HepG2 (cell line): ENCODE data around the gene S100P. TPM values are rescaled to one million over a fixed set of nuclear protein-coding genes. Genes with fewer than 3 reads are reported as not detected.

ENCODE experiments used
- ETV5 ChIP-seq: IDR thresholded peaks from 2 replicates; pipeline ENCODE4 v1.6.1; 2018; ENCODE audit warnings: missing biosample characterization, missing genetic modification reagents, inconsistent platforms, borderline replicate concordance
- HMGA1 ChIP-seq: sonication (generic); formaldehyde crosslinking; conservative IDR thresholded peaks from 2 replicates; pipeline ENCODE4 v1.4.0; 2020; ENCODE audit warnings: missing genetic modification reagents
- MYC ChIP-seq: sonication (generic); formaldehyde crosslinking; IDR thresholded peaks from 2 replicates; pipeline ENCODE4 v1.9.0; 2021; ENCODE audit warnings: missing genetic modification reagents, borderline replicate concordance
- NKX3-1 ChIP-seq: sonication (generic); formaldehyde crosslinking; IDR thresholded peaks from 2 replicates; pipeline ENCODE4 v1.5.0; 2020; ENCODE audit warnings: missing genetic modification reagents
- PITX1 ChIP-seq: sonication (generic); formaldehyde crosslinking; IDR thresholded peaks from 2 replicates; pipeline ENCODE4 v1.5.1; 2020; ENCODE audit warnings: mild to moderate bottlenecking, missing genetic modification reagents
- SALL2 ChIP-seq: sonication (generic); formaldehyde crosslinking; IDR thresholded peaks from 2 replicates; pipeline ENCODE4 v1.8.1; 2023; ENCODE audit warnings: mild to moderate bottlenecking, missing genetic modification reagents, inconsistent platforms
- SNAPC2 ChIP-seq: sonication (generic); formaldehyde crosslinking; IDR thresholded peaks from 2 replicates; pipeline ENCODE4 v1.8.1; 2022; ENCODE audit warnings: mild to moderate bottlenecking, missing genetic modification reagents
- SPEN ChIP-seq: sonication (generic); formaldehyde crosslinking; IDR thresholded peaks from 2 replicates; pipeline ENCODE4 v1.5.1; 2020; ENCODE audit warnings: low read depth, mild to moderate bottlenecking, missing genetic modification reagents
- SUZ12 ChIP-seq: fragments of 150-350 bp; IDR thresholded peaks from 2 replicates; pipeline ENCODE4 v1.6.1; 2014; ENCODE audit warnings: low read depth, low read length
- ZKSCAN5 ChIP-seq: sonication (generic); formaldehyde crosslinking; IDR thresholded peaks from 2 replicates; pipeline ENCODE4 v1.5.1; 2020; ENCODE audit warnings: mild to moderate bottlenecking, missing genetic modification reagents
- ZSCAN21 ChIP-seq: sonication (generic); formaldehyde crosslinking; IDR thresholded peaks from 2 replicates; pipeline ENCODE4 v1.8.0; 2022; ENCODE audit warnings: mild to moderate bottlenecking, missing genetic modification reagents, moderate library complexity, borderline replicate concordance
- polyA plus RNA-seq, 8 experiments: library from polyadenylated mRNA; depleted of rRNA in 3 of 8; stranded (reverse) in 7 of 8; unstranded in 1 of 8; fragments of >200 nt; fragmentation: Illumina TruSeq in 4 of 8; extraction: Trizol in 4 of 8; gene quantifications; 2 replicates each; pipeline versions ENCODE4 v1.2.1 to v1.2.3, GENCODE V29; 2011 to 2016; ENCODE audit warnings: low read depth in 4 of 8, missing spikeins in 1 of 8, mixed read lengths in 1 of 8; ENCODE audit not compliant: insufficient read depth in 1 of 8
- total RNA-seq, 5 experiments: library from RNA; depleted of rRNA; stranded (reverse); fragments of >200 nt; fragmentation: Illumina TruSeq; extraction: Trizol; gene quantifications; 2 replicates each; pipeline ENCODE4 v1.2.3, GENCODE V29; 2016; ENCODE audit warnings: low read depth in 1 of 5
- TF ChIP-seq, protein P1 (sequence below): sonication (generic); formaldehyde crosslinking; IDR thresholded peaks from 2 replicates; pipeline ENCODE4 v1.4.0; 2020; ENCODE audit warnings: mild to moderate bottlenecking, missing genetic modification reagents, borderline replicate concordance
- TF ChIP-seq, protein P2 (sequence below): sonication (generic); formaldehyde crosslinking; IDR thresholded peaks from 2 replicates; pipeline ENCODE4 v1.4.0; 2020; ENCODE audit warnings: missing genetic modification reagents
- TF ChIP-seq, protein P3 (sequence below): sonication (generic); formaldehyde crosslinking; IDR thresholded peaks from 2 replicates; pipeline ENCODE4 v1.4.0; 2020; ENCODE audit warnings: missing genetic modification reagents, mild to moderate bottlenecking, borderline replicate concordance
- TF ChIP-seq, protein P4 (sequence below): sonication (generic); formaldehyde crosslinking; IDR thresholded peaks from 2 replicates; pipeline ENCODE4 v1.4.0; 2020; ENCODE audit warnings: missing genetic modification reagents
- TF ChIP-seq, protein P5 (sequence below): sonication (generic); formaldehyde crosslinking; IDR thresholded peaks from 2 replicates; pipeline ENCODE4 v1.5.1; 2020; ENCODE audit warnings: mild to moderate bottlenecking, missing genetic modification reagents, moderate library complexity

The S100P gene
- total and polyA plus RNA-seq, 2 of the 13 experiments (the other 11 are each of a cell fraction or from before 2014, with no cell fraction given): 278 to 1,649 TPM

DNA sequence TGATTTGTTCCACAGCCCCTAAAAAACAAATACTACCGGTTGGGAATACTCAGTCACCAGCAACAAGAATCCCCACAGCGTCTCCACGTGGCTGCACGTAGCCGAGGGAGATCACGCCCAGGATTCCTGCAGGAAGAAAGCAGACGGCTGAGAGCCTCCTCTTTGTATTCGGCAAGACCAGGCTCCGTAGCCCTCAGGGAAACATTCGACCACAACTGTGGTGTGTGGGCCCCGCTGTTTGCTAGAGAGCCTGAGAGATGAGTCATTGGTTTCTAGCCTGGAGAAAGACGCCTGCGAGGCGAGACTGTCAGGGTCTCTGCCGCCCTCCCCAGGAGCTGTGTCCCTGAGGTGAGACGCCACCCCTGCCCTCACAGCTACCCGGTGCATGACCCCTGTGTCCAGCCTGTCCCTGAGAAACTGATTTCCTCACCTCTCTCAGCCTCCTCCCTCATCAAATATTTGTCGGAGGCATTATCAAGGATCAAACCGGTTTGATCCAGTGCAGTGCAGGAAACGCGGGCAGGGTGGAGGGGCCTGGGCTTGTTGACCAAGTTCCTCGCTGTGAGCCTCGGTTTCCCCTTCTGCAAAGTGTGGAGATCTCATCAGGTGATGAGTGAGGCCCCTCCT is 4.7 kb upstream of the S100P start (continued):
- TF ChIP-seq, protein P1, sequence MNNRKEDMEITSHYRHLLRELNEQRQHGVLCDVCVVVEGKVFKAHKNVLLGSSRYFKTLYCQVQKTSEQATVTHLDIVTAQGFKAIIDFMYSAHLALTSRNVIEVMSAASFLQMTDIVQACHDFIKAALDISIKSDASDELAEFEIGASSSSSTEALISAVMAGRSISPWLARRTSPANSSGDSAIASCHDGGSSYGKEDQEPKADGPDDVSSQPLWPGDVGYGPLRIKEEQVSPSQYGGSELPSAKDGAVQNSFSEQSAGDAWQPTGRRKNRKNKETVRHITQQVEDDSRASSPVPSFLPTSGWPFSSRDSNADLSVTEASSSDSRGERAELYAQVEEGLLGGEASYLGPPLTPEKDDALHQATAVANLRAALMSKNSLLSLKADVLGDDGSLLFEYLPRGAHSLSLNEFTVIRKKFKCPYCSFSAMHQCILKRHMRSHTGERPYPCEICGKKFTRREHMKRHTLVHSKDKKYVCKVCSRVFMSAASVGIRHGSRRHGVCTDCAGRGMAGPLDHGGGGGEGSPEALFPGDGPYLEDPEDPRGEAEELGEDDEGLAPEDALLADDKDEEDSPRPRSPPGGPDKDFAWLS (CRISPR knock-in tag): no peak
- peak; percentile 54; the same call in 1 of the 2 replicates for TF ChIP-seq ZSCAN21 (CRISPR knock-in tag)
- TF ChIP-seq, protein P2, sequence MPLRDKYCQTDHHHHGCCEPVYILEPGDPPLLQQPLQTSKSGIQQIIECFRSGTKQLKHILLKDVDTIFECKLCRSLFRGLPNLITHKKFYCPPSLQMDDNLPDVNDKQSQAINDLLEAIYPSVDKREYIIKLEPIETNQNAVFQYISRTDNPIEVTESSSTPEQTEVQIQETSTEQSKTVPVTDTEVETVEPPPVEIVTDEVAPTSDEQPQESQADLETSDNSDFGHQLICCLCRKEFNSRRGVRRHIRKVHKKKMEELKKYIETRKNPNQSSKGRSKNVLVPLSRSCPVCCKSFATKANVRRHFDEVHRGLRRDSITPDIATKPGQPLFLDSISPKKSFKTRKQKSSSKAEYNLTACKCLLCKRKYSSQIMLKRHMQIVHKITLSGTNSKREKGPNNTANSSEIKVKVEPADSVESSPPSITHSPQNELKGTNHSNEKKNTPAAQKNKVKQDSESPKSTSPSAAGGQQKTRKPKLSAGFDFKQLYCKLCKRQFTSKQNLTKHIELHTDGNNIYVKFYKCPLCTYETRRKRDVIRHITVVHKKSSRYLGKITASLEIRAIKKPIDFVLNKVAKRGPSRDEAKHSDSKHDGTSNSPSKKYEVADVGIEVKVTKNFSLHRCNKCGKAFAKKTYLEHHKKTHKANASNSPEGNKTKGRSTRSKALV (CRISPR knock-in tag): 0 out of 2 replicates have a peak, but pooled peaks have one; percentile 59
- no peak for TF ChIP-seq HMGA1 (CRISPR knock-in tag)
- TF ChIP-seq, protein P3, sequence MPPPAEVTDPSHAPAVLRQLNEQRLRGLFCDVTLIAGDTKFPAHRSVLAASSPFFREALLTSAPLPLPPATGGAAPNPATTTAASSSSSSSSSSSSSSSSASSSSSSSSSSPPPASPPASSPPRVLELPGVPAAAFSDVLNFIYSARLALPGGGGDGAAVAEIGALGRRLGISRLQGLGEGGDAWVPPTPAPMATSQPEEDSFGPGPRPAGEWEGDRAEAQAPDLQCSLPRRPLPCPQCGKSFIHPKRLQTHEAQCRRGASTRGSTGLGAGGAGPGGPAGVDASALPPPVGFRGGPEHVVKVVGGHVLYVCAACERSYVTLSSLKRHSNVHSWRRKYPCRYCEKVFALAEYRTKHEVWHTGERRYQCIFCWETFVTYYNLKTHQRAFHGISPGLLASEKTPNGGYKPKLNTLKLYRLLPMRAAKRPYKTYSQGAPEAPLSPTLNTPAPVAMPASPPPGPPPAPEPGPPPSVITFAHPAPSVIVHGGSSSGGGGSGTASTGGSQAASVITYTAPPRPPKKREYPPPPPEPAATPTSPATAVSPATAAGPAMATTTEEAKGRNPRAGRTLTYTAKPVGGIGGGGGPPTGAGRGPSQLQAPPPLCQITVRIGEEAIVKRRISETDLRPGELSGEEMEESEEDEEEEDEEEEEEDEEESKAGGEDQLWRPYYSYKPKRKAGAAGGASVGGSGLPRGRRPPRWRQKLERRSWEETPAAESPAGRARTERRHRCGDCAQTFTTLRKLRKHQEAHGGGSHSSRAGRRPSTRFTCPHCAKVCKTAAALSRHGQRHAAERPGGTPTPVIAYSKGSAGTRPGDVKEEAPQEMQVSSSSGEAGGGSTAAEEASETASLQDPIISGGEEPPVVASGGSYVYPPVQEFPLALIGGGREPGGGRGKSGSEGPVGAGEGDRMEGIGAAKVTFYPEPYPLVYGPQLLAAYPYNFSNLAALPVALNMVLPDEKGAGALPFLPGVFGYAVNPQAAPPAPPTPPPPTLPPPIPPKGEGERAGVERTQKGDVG (CRISPR knock-in tag): 0 out of 2 replicates have a peak, but pooled peaks have one; percentile 52
- peak; percentile 23; the same call in 1 of the 2 replicates for TF ChIP-seq PITX1 (CRISPR knock-in tag)
- peak; percentile 70; the same call in 1 of the 2 replicates for TF ChIP-seq MYC (CRISPR knock-in tag)
- TF ChIP-seq SUZ12: no peak
- TF ChIP-seq SPEN (CRISPR knock-in tag): peak; percentile 65
- peak; percentile 68; the same call in 1 of the 2 replicates for TF ChIP-seq SALL2 (CRISPR knock-in tag)
- TF ChIP-seq ETV5 (CRISPR knock-in tag): peak; percentile 3; the same call in 1 of the 2 replicates
- TF ChIP-seq ZKSCAN5 (CRISPR knock-in tag): 0 out of 2 replicates have a peak, but pooled peaks have one; percentile 40
- TF ChIP-seq, protein P4, sequence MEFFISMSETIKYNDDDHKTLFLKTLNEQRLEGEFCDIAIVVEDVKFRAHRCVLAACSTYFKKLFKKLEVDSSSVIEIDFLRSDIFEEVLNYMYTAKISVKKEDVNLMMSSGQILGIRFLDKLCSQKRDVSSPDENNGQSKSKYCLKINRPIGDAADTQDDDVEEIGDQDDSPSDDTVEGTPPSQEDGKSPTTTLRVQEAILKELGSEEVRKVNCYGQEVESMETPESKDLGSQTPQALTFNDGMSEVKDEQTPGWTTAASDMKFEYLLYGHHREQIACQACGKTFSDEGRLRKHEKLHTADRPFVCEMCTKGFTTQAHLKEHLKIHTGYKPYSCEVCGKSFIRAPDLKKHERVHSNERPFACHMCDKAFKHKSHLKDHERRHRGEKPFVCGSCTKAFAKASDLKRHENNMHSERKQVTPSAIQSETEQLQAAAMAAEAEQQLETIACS (CRISPR knock-in tag): 0 out of 2 replicates have a peak, but pooled peaks have one; percentile 43
- TF ChIP-seq SNAPC2 (CRISPR knock-in tag): no peak
- peak; percentile 46; the same call in 1 of the 2 replicates for TF ChIP-seq NKX3-1 (CRISPR knock-in tag)
- TF ChIP-seq, protein P5, sequence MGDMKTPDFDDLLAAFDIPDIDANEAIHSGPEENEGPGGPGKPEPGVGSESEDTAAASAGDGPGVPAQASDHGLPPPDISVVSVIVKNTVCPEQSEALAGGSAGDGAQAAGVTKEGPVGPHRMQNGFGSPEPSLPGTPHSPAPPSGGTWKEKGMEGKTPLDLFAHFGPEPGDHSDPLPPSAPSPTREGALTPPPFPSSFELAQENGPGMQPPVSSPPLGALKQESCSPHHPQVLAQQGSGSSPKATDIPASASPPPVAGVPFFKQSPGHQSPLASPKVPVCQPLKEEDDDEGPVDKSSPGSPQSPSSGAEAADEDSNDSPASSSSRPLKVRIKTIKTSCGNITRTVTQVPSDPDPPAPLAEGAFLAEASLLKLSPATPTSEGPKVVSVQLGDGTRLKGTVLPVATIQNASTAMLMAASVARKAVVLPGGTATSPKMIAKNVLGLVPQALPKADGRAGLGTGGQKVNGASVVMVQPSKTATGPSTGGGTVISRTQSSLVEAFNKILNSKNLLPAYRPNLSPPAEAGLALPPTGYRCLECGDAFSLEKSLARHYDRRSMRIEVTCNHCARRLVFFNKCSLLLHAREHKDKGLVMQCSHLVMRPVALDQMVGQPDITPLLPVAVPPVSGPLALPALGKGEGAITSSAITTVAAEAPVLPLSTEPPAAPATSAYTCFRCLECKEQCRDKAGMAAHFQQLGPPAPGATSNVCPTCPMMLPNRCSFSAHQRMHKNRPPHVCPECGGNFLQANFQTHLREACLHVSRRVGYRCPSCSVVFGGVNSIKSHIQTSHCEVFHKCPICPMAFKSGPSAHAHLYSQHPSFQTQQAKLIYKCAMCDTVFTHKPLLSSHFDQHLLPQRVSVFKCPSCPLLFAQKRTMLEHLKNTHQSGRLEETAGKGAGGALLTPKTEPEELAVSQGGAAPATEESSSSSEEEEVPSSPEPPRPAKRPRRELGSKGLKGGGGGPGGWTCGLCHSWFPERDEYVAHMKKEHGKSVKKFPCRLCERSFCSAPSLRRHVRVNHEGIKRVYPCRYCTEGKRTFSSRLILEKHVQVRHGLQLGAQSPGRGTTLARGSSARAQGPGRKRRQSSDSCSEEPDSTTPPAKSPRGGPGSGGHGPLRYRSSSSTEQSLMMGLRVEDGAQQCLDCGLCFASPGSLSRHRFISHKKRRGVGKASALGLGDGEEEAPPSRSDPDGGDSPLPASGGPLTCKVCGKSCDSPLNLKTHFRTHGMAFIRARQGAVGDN (CRISPR knock-in tag): peak; percentile 76
